Muscle of leg (tissue), 11 donors: Measurements from ENCODE around the gene PLEKHA8. TPM values are rescaled to one million over a fixed set of nuclear protein-coding genes. Genes with fewer than 3 reads are reported as not detected.
A peak's percentile ranks its signal among the peaks of the same experiment; 100 is the strongest.

ENCODE experiments used
- DNase-seq: peaks from one replicate; pipeline ENCODE4 v3.0.0; 2013
- H3K27ac ChIP-seq: one replicate; pipeline ENCODE4 v1.5.1; 2013; ENCODE audit warnings: mild to moderate bottlenecking, low read length, control low read depth
- H3K27me3 ChIP-seq: one replicate; pipeline ENCODE4 v1.6.1; 2013; ENCODE audit warnings: low read length; ENCODE audit not compliant: control insufficient read depth, insufficient read depth
- H3K36me3 ChIP-seq: one replicate; pipeline ENCODE4 v1.6.1; 2013; ENCODE audit warnings: low read length; ENCODE audit not compliant: control insufficient read depth, insufficient read depth
- H3K4me1 ChIP-seq: one replicate; pipeline ENCODE4 v1.6.1; 2013; ENCODE audit warnings: low read length; ENCODE audit not compliant: control insufficient read depth, insufficient read depth
- H3K4me3 ChIP-seq: one replicate; pipeline ENCODE4 v1.5.1; 2013; ENCODE audit warnings: low read length, control low read depth
- H3K9me3 ChIP-seq: replicated peaks from 2 replicates; pipeline ENCODE4 v1.6.1; 2013; ENCODE audit warnings: low read depth, low read length; ENCODE audit not compliant: control insufficient read depth
- WGBS: methylation state at CpG from one replicate; pipeline ENCODE4 v1.1.5; 2013; ENCODE audit warnings: missing lambda C conversion rate; ENCODE audit not compliant: insufficient coverage; 5-methylcytosine and 5-hydroxymethylcytosine counted together
- polyA plus RNA-seq, 8 donors: library from polyadenylated mRNA; unstranded; fragments of 120-200 nt; gene quantifications; one replicate each; pipeline versions ENCODE4 v1.2.1 to v1.2.3, GENCODE V29; 2013; ENCODE audit warnings: inconsistent platforms in 1 of 8, low replicate concordance in 1 of 8; ENCODE audit not compliant: insufficient read length in 8 of 8, insufficient read depth in 1 of 8
- total RNA-seq: library from RNA; stranded (reverse); fragments of 120-200 nt; gene quantifications from one replicate; pipeline ENCODE4 v1.2.4, GENCODE V29; 2013

The PLEKHA8 gene
- total and polyA plus RNA-seq, 9 donors = 7.7 to 13.3 (median 11.2) TPM

- H3K36me3 ChIP-seq = no peaks in the 10 kb centered on the region
- no peak overlapping the region for H3K27ac ChIP-seq
- no peaks in the 10 kb centered on the region for H3K9me3 ChIP-seq
- H3K4me1 ChIP-seq = peaks cover 5% of the 10 kb centered on the region
- no peak overlapping the region for H3K4me3 ChIP-seq
- no peak for DNase-seq
- no peaks in the 10 kb centered on the region for H3K27me3 ChIP-seq
- no CpG with 5 or more reads among the region's 3 CpGs for WGBS
Measured at GRCh38 chr7:30034501-30034900, 6.3 kb downstream of the PLEKHA8 start.

GRCh38 chr7:30036220-30036619, 8.0 kb downstream of the PLEKHA8 start:
- Histone ChIP-seq H3K27ac (no peak overlapping the region), H3K4me1 (no peaks in the 10 kb centered on the region), H3K4me3 (no peak overlapping the region), H3K36me3 (no peaks in the 10 kb centered on the region), H3K9me3 (no peaks in the 10 kb centered on the region), H3K27me3 (no peaks in the 10 kb centered on the region)
- no peak for DNase-seq
- WGBS = 94% methylated on average over 1 of the region's 2 CpGs

DNA sequence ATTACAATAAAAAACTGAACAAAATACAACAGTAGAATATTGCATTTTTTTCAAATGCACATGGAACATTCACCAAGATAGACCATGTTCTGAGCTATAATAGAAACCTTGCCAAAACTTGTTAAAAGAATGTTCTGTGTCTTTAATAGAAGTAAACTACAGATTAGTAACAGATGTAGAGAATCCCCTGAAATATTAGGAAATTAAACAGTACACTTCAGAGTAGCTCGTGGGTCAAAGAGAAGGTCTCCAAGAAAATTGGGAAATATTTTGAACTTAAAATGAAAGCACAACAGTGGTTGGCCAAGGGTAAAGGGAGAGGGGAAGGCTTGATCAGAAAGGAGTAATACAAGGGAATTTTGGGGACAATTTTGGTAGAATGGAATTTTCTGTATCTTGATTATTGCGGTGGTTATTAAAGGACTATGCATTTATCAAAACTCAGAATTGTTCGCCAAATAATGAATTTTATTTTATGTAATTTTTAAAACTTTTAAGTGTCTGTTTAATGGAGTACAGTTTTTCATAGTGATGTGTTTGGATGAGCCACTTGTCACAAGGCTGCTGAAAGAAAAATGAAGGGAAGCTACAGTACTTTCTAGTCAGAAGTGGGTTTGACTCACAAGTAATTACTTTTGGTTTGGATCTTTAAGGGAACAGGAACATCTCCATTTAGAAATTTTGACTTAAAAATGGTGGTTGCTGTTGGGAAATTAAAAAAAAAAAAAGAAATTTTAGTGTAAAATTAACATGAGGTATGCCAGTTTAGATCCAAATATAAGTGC, 10.2 kb downstream of the PLEKHA8 start:
- DNase-seq = peak; percentile 84
- no peak overlapping the region for H3K27ac ChIP-seq
- H3K27me3 ChIP-seq = no peaks in the 10 kb centered on the region
- WGBS = 40% methylated on average over 1 of the region's 3 CpGs
- H3K4me1 ChIP-seq = no peaks in the 10 kb centered on the region
- H3K4me3 ChIP-seq = no peak overlapping the region
- H3K9me3 ChIP-seq = no peaks in the 10 kb centered on the region
- no peaks in the 10 kb centered on the region for H3K36me3 ChIP-seq

DNA sequence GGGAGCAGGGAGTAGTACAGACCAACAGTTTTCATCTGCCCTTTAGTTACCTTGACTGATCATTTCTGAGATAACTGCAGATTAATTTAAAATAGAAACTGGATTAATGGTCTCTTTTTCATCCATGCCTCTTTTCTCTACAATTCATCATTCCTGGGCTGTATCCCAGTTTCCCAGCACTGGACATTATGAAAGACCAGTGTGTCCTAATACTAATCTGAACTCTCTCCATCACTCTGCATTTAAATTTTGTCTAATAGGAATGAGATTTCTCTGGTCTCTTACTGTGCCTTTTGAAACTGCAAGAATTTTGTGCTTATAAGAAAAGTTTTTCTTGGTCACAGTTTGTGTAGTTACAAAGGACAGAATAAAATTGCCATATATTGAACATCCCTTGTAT, 12.7 kb downstream of the PLEKHA8 start:
- Histone ChIP-seq H3K4me1 (no peaks in the 10 kb centered on the region), H3K27ac (no peak overlapping the region), H3K27me3 (no peaks in the 10 kb centered on the region), H3K36me3 (peaks cover 4% of the 10 kb centered on the region), H3K9me3 (no peaks in the 10 kb centered on the region), H3K4me3 (no peak overlapping the region)
- DNase-seq = no peak

DNA sequence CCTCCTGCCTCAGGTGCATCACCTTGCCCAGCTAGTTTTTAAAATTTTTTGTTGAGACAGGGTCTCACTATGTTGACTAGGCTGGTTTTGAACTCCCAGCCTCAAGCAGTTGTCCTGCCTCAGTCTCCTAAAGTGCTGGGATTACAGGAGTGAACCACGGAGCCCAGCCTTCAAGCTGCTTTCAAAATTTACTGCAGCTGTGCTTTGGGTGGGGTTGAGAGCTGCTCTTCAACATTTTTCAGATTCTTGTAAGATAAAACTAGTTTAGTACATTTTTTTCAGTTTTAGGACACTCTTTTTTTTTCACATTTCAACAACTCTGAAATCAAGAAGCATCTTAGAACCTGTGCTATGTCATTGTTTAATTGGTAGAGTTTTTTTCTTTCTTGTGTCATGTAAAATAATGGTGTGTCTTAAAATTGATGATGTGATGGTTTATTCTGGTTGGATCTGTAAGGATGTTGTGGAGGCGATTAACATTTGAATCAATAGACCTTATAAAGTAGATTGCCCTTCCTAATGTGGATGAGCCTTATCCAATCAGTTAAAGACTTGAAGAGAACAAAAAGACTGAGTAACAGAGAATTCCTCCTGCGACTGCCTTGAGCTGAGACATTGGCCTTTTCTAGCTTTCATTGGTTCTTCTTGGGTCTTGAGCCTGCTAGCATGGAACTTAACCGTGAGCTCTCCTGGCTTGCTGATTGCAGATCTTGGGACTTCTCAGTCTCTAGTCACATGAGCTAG, 13.5 kb downstream of the PLEKHA8 start:
- Histone ChIP-seq H3K27me3 (no peaks in the 10 kb centered on the region), H3K36me3 (peaks cover 12% of the 10 kb centered on the region), H3K4me1 (no peaks in the 10 kb centered on the region), H3K4me3 (no peak overlapping the region), H3K27ac (no peak overlapping the region), H3K9me3 (no peaks in the 10 kb centered on the region)
- 84% methylated on average over 3 of the region's 4 CpGs for WGBS
- DNase-seq = no peak

GRCh38 chr7:30046127-30046770, 18.0 kb downstream of the PLEKHA8 start:
- H3K4me3 ChIP-seq = no peak overlapping the region

GRCh38 chr7:30047124-30047523, 18.9 kb downstream of the PLEKHA8 start:
- Histone ChIP-seq H3K27me3 (no peaks in the 10 kb centered on the region), H3K9me3 (no peaks in the 10 kb centered on the region), H3K27ac (no peak overlapping the region), H3K36me3 (peaks cover 29% of the 10 kb centered on the region), H3K4me1 (no peaks in the 10 kb centered on the region), H3K4me3 (no peak overlapping the region)
- WGBS = 88% methylated on average over 1 of the region's 2 CpGs
- DNase-seq = no peak

More at GRCh38 chr7:30046127-30046770, 18.0 kb downstream of the PLEKHA8 start:
- WGBS = 66% methylated on average over 2 of the region's 3 CpGs
- Histone ChIP-seq H3K9me3 (no peaks in the 10 kb centered on the region), H3K36me3 (peaks cover 26% of the 10 kb centered on the region), H3K27me3 (no peaks in the 10 kb centered on the region), H3K27ac (no peak overlapping the region), H3K4me1 (no peaks in the 10 kb centered on the region)
- no peak for DNase-seq

DNA sequence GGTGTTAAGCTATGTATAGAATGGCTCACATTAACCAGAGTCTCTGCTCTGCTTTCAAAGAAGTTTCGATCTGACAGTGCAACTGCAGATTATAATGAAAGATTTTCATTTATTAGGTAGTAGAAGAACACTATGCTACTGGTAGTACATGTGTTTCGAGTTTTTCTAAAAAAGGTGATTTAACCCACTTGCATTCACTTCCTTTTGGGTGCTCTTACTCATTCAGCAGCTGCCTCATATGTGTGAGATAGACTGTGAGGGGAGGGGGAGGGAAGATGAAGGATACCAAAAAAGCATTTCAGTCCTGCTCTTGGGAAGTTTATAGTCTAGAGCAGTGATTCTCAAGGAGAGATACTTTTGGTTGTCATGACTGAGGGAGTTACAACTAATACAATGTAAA, 20.4 kb downstream of the PLEKHA8 start:
- no CpG with 5 or more reads among the region's 2 CpGs for WGBS
- Histone ChIP-seq H3K4me3 (no peak overlapping the region), H3K27me3 (no peaks in the 10 kb centered on the region), H3K9me3 (no peaks in the 10 kb centered on the region), H3K27ac (no peak overlapping the region), H3K4me1 (no peaks in the 10 kb centered on the region), H3K36me3 (peaks cover 36% of the 10 kb centered on the region)
- DNase-seq = no peak

- Histone ChIP-seq H3K36me3 (peaks cover 36% of the 10 kb centered on the region), H3K4me3 (no peak overlapping the region), H3K27me3 (no peaks in the 10 kb centered on the region), H3K4me1 (no peaks in the 10 kb centered on the region), H3K27ac (no peak overlapping the region), H3K9me3 (no peaks in the 10 kb centered on the region)
- whole genome bisulfite sequencing = no CpG with 5 or more reads among the region's 4 CpGs
- DNase-seq = no peak
Measured at GRCh38 chr7:30049173-30049572, 21.0 kb downstream of the PLEKHA8 start.

DNA sequence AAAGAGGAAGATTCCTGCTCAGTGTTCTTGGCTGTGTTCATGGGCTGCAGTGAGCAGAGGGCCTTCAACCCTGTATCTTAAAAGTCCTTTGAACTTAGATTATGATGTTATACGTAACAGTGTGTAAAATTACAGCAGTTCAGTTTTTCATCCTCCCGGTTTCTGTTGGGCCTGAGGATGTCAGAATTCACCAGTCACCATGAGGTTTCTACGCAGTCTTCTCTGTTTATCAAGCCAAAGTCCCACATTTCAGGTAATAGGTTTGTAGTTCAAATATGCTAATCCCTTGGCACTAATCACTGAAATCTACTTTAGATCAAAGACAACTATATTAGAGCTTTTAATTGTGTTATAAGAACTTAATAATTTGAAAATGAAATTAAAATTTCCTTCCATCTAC, 24.9 kb downstream of the PLEKHA8 start:
- no peak overlapping the region for H3K27ac ChIP-seq
- no peaks in the 10 kb centered on the region for H3K4me1 ChIP-seq
- H3K36me3 ChIP-seq = peaks cover 32% of the 10 kb centered on the region
- no peak for DNase-seq
- no peaks in the 10 kb centered on the region for H3K9me3 ChIP-seq
- H3K27me3 ChIP-seq = no peaks in the 10 kb centered on the region
- no peak overlapping the region for H3K4me3 ChIP-seq
- no CpG with 5 or more reads among the region's 3 CpGs for WGBS
